Peyer's patch (tissue), 4 donors: ENCODE measurements around the gene INSIG2. TPM values are rescaled to one million over a fixed set of nuclear protein-coding genes. Genes with fewer than 3 reads are reported as not detected.
A peak's percentile ranks its signal among the peaks of the same experiment; 100 is the strongest.

ENCODE experiments used
- DNase-seq, 3 donors: peaks; one replicate each; pipeline ENCODE4 v3.0.0-alpha.2; 2017 to 2019
- H3K27ac ChIP-seq, 4 donors: fragments of 200-600 bp; sonication (generic); one replicate each; pipeline ENCODE4 v1.5.1; 2016 to 2019
- H3K27me3 ChIP-seq, 2 donors: fragments of 200-600 bp; sonication (generic); one replicate each; pipeline ENCODE4 v1.5.1; 2019
- H3K36me3 ChIP-seq, 3 donors: fragments of 200-600 bp; sonication (generic); one replicate each; pipeline ENCODE4 v1.5.1; 2016 to 2019
- H3K4me1 ChIP-seq, 4 donors: fragments of 200-600 bp; sonication (generic); one replicate each; pipeline ENCODE4 v1.5.1; 2016 to 2019
- H3K4me3 ChIP-seq, 4 donors: fragments of 200-600 bp; sonication (generic); 1 replicate in 3 of 4; 2 replicates in 1 of 4; pipeline ENCODE4 v1.5.1; 2016 to 2019; ENCODE audit warnings: mild to moderate bottlenecking in 1 of 4
- H3K9me3 ChIP-seq, 4 donors: fragments of 200-600 bp; sonication (generic); one replicate each; pipeline ENCODE4 v1.5.1; 2016 to 2019; ENCODE audit warnings: mild to moderate bottlenecking in 1 of 4
- CTCF ChIP-seq, 6 experiments: fragments of 450-650 bp in 4 of 6; fragments of 200-600 bp in 2 of 6; sonication (generic) in 1 of 6; IDR thresholded peaks; one replicate each; pipeline ENCODE4 v1.5.1; 2017 to 2019; ENCODE audit warnings: antibody characterized with exemption in 6 of 6, mild to moderate bottlenecking in 3 of 6, moderate library complexity in 1 of 6
- POLR2A ChIP-seq, 2 donors: fragments of 450-650 bp; IDR thresholded peaks; one replicate each; pipeline ENCODE4 v1.5.1; 2017; ENCODE audit warnings: antibody characterized with exemption in 2 of 2, mild to moderate bottlenecking in 2 of 2, moderate library complexity in 2 of 2
- total RNA-seq, 4 donors: library from RNA; depleted of rRNA; stranded (reverse); fragments of >200 nt; gene quantifications; one replicate each; pipeline ENCODE4 v1.1.0, GENCODE V29; 2016

INSIG2 gene
- total RNA-seq, 4 donors from 2014 or later: 11.4 to 29.7 (median 21.5) TPM

GRCh38 chr2:118046634-118047210 lies 41.5 kb upstream of the INSIG2 start:
- no peak for DNase-seq
- no peaks in the 10 kb centered on the region for H3K4me1 ChIP-seq
- no peak overlapping the region for H3K27ac ChIP-seq
- H3K9me3 ChIP-seq: no peaks in the 10 kb centered on the region
- TF ChIP-seq CTCF (IDR thresholded peaks at IDR 0.05) (peak in 5 of 6 experiments; percentile 51 to 86 (median 74)), POLR2A (IDR thresholded peaks at IDR 0.05) (no peak)
- no peaks in the 10 kb centered on the region for H3K36me3 ChIP-seq
- no peaks in the 10 kb centered on the region for H3K27me3 ChIP-seq
- H3K4me3 ChIP-seq: no peak overlapping the region

GRCh38 chr2:118047380-118047826 lies 40.9 kb upstream of the INSIG2 start:
- H3K27ac ChIP-seq: no peak overlapping the region
- TF ChIP-seq POLR2A (IDR thresholded peaks at IDR 0.05): no peak
- no peak for TF ChIP-seq CTCF (IDR thresholded peaks at IDR 0.05)
- no peak overlapping the region for H3K4me3 ChIP-seq
- H3K36me3 ChIP-seq: no peaks in the 10 kb centered on the region
- DNase-seq: no peak
- no peaks in the 10 kb centered on the region for H3K27me3 ChIP-seq
- H3K4me1 ChIP-seq: no peaks in the 10 kb centered on the region
- H3K9me3 ChIP-seq: no peaks in the 10 kb centered on the region

GRCh38 chr2:118048401-118048800 lies 39.9 kb upstream of the INSIG2 start:
- Histone ChIP-seq H3K4me3 (no peak overlapping the region), H3K27me3 (no peaks in the 10 kb centered on the region), H3K36me3 (no peaks in the 10 kb centered on the region), H3K4me1 (no peaks in the 10 kb centered on the region), H3K27ac (no peak overlapping the region), H3K9me3 (no peaks in the 10 kb centered on the region)
- DNase-seq: no peak
- no peak for TF ChIP-seq CTCF (IDR thresholded peaks at IDR 0.05)
- no peak for TF ChIP-seq POLR2A (IDR thresholded peaks at IDR 0.05)

GRCh38 chr2:118049140-118049815 lies 39.0 kb upstream of the INSIG2 start:
- Histone ChIP-seq H3K27me3 (no peaks in the 10 kb centered on the region), H3K36me3 (no peaks in the 10 kb centered on the region), H3K4me1 (no peaks in the 10 kb centered on the region), H3K27ac (no peak overlapping the region), H3K4me3 (no peak overlapping the region), H3K9me3 (no peaks in the 10 kb centered on the region)
- no peak for DNase-seq
- TF ChIP-seq CTCF (IDR thresholded peaks at IDR 0.05): no peak
- no peak for TF ChIP-seq POLR2A (IDR thresholded peaks at IDR 0.05)

- Histone ChIP-seq H3K27me3 (no peaks in the 10 kb centered on the region), H3K4me1 (no peaks in the 10 kb centered on the region), H3K4me3 (no peak overlapping the region), H3K9me3 (no peaks in the 10 kb centered on the region), H3K36me3 (no peaks in the 10 kb centered on the region), H3K27ac (no peak overlapping the region)
- no peak for TF ChIP-seq CTCF (IDR thresholded peaks at IDR 0.05)
- no peak for DNase-seq
Measured at GRCh38 chr2:118049816-118050140, 38.5 kb upstream of the INSIG2 start.
